Keratinocyte (primary cell): Measurements from ENCODE around the gene OGG1. TPM values are rescaled to one million over a fixed set of nuclear protein-coding genes. Genes with fewer than 3 reads are reported as not detected.

Experiments used
- DNase-seq: peaks from one replicate; pipeline ENCODE4 v3.0.0-alpha.2; 2011; ENCODE audit warnings: low read depth, missing footprints, low spot score
- FAIRE-seq: peaks from 2 replicates; lab custom pipeline; 2011; peaks lifted over from hg19 to GRCh38; lab: Jason Lieb, UNC
- H2AFZ ChIP-seq: 2 replicates; pipeline ENCODE4 v1.6.0; 2012; ENCODE audit warnings: low read length, control low read depth, inconsistent platforms; ENCODE audit not compliant: control insufficient read depth
- H3K27ac ChIP-seq: 2 replicates; pipeline ENCODE4 v1.5.1; 2011; ENCODE audit warnings: low read length; ENCODE audit not compliant: control insufficient read depth, insufficient read depth
- H3K27me3 ChIP-seq: 3 replicates; pipeline ENCODE4 v1.6.0; 2011; ENCODE audit warnings: low read length; ENCODE audit not compliant: control insufficient read depth, insufficient read depth; ENCODE audit errors: extremely low read depth
- H3K36me3 ChIP-seq, 2 experiments: 2 replicates in 1 of 2; 3 replicates in 1 of 2; pipeline ENCODE4 v1.5.1; 2011; ENCODE audit warnings: low read length in 2 of 2, mild to moderate bottlenecking in 1 of 2; ENCODE audit not compliant: control insufficient read depth in 2 of 2, insufficient read depth in 2 of 2; ENCODE audit errors: extremely low read depth in 1 of 2
- H3K4me1 ChIP-seq: 3 replicates; pipeline ENCODE4 v1.5.1; 2011; ENCODE audit warnings: low read length; ENCODE audit not compliant: control insufficient read depth, insufficient read depth; ENCODE audit errors: extremely low read depth
- H3K4me2 ChIP-seq: 3 replicates; pipeline ENCODE4 v1.6.0; 2011; ENCODE audit warnings: low read depth, low read length; ENCODE audit not compliant: control insufficient read depth, insufficient read depth; ENCODE audit errors: extremely low read depth
- H3K4me3 ChIP-seq, 3 experiments: fragments of 200-600 bp in 1 of 3; sonication (generic) in 1 of 3; 2 replicates in 2 of 3; 3 replicates in 1 of 3; pipeline ENCODE4 v1.5.1; 2011 to 2016; ENCODE audit warnings: low read length in 3 of 3, mild to moderate bottlenecking in 3 of 3, control low read depth in 2 of 3, inconsistent platforms in 1 of 3, low read depth in 1 of 3, mixed read lengths in 1 of 3, mixed run types in 1 of 3, moderate library complexity in 1 of 3; ENCODE audit not compliant: control insufficient read depth in 2 of 3, insufficient read depth in 2 of 3; ENCODE audit errors: extremely low read depth in 1 of 3
- H3K79me2 ChIP-seq: 2 replicates; pipeline ENCODE4 v1.6.0; 2012; ENCODE audit warnings: low read length; ENCODE audit not compliant: control insufficient read depth, insufficient read depth
- H3K9ac ChIP-seq: 3 replicates; pipeline ENCODE4 v1.6.0; 2011; ENCODE audit warnings: low read length; ENCODE audit not compliant: control insufficient read depth, insufficient read depth; ENCODE audit errors: extremely low read depth
- H3K9me1 ChIP-seq: 3 replicates; pipeline ENCODE4 v1.6.0; 2011; ENCODE audit warnings: low read length; ENCODE audit not compliant: control insufficient read depth, insufficient read depth; ENCODE audit errors: extremely low read depth
- H3K9me3 ChIP-seq: 2 replicates; pipeline ENCODE4 v1.5.1; 2012; ENCODE audit warnings: low read depth, low read length; ENCODE audit not compliant: control insufficient read depth
- H4K20me1 ChIP-seq: 3 replicates; pipeline ENCODE4 v1.6.0; 2011; ENCODE audit warnings: low read length; ENCODE audit not compliant: control insufficient read depth, insufficient read depth; ENCODE audit errors: extremely low read depth
- EZH2 ChIP-seq: IDR thresholded peaks from one replicate; pipeline ENCODE4 v1.6.1; 2012; ENCODE audit warnings: inconsistent platforms, mild to moderate bottlenecking, low read length, moderate library complexity
- dilution Hi-C: fragments of 300-500 bp; cut with MboI; formaldehyde crosslinking; loops from one replicate; pipeline ENCODE4 v1.7.0; 2020; ENCODE audit warnings: low sequenced_read_pairs; ENCODE audit not compliant: extremely low pct_ligation_motif_present
- polyA plus RNA-seq, 5 experiments: library from polyadenylated mRNA; depleted of rRNA in 3 of 5; stranded (reverse) in 3 of 5; stranded (forward) in 1 of 5; unstranded in 1 of 5; fragments of >200 nt; gene quantifications; 1 replicate in 1 of 5; 2 replicates in 3 of 5; 3 replicates in 1 of 5; pipeline versions ENCODE4 v1.2.1 to v1.2.3, GENCODE V29; 2011 to 2012; ENCODE audit warnings: missing spikeins in 2 of 5, low read depth in 1 of 5, low replicate concordance in 1 of 5
- TF ChIP-seq, protein P1 (sequence below), 3 experiments: IDR thresholded peaks in 1 of 3; conservative IDR thresholded peaks in 1 of 3; optimal IDR thresholded peaks in 1 of 3; 2 replicates in 2 of 3; 3 replicates in 1 of 3; pipeline versions ENCODE3 to v1.5.1; 2011; ENCODE audit warnings: low read length in 3 of 3, mild to moderate bottlenecking in 3 of 3, moderate library complexity in 2 of 3, control low read depth in 1 of 3, inconsistent platforms in 1 of 3; ENCODE audit not compliant: insufficient read depth in 2 of 3; ENCODE audit errors: extremely low read depth in 1 of 3

Gene OGG1
- polyA plus RNA-seq, 1 donor (not counting 4 experiments of a cell fraction or from before 2014, with no cell fraction given), result 17.5 TPM

DNA sequence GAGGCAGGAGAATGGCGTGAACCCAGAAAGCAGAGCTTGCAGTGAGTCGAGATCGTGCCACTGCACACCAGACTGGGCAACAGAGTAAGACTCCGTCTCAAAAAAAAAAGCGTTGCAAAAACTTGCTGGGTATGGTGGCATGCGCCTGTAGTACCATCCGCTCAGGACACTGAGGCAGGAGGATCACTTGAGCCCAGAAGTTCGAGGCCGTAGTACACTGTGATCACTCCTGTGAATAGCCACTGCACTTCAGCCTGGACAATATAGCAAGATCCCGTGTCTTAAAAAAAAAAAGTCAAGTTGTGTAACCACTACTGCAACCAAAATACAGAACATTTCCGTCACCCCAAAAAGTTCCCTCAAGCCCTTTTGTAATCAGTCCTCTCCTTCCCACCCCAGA is 44.6 kb downstream of the OGG1 start:
- dilution Hi-C loops, result no loop called here
- Histone ChIP-seq H3K79me2 (peaks cover 59% of the 10 kb centered on the region), H3K9ac (no peak overlapping the region), H3K4me2 (no peak overlapping the region), H3K9me1 (no peaks in the 10 kb centered on the region), H3K27me3 (no peaks in the 10 kb centered on the region), H3K4me1 (peaks cover 14% of the 10 kb centered on the region), H4K20me1 (peaks cover 2% of the 10 kb centered on the region), H3K36me3 (peaks cover 13 to 32% of the 10 kb centered on the region in 2 experiments), H2AFZ (no peak overlapping the region), H3K27ac (no peak overlapping the region), H3K9me3 (no peaks in the 10 kb centered on the region), H3K4me3 (no peak overlapping the region)
- FAIRE-seq (no peak), DNase-seq (no peak)
- TF ChIP-seq EZH2, result no peak
- TF ChIP-seq, protein P1, sequence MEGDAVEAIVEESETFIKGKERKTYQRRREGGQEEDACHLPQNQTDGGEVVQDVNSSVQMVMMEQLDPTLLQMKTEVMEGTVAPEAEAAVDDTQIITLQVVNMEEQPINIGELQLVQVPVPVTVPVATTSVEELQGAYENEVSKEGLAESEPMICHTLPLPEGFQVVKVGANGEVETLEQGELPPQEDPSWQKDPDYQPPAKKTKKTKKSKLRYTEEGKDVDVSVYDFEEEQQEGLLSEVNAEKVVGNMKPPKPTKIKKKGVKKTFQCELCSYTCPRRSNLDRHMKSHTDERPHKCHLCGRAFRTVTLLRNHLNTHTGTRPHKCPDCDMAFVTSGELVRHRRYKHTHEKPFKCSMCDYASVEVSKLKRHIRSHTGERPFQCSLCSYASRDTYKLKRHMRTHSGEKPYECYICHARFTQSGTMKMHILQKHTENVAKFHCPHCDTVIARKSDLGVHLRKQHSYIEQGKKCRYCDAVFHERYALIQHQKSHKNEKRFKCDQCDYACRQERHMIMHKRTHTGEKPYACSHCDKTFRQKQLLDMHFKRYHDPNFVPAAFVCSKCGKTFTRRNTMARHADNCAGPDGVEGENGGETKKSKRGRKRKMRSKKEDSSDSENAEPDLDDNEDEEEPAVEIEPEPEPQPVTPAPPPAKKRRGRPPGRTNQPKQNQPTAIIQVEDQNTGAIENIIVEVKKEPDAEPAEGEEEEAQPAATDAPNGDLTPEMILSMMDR (optimal IDR thresholded peaks at IDR 0.05 in 1 of 3, IDR thresholded peaks at IDR 0.05 in 1 of 3, conservative IDR thresholded peaks at IDR 0.05 in 1 of 3; ENCODE audit: extremely low read depth in 1 of 3, insufficient read depth in 2 of 3, low read length in 3 of 3), result no peak

DNA sequence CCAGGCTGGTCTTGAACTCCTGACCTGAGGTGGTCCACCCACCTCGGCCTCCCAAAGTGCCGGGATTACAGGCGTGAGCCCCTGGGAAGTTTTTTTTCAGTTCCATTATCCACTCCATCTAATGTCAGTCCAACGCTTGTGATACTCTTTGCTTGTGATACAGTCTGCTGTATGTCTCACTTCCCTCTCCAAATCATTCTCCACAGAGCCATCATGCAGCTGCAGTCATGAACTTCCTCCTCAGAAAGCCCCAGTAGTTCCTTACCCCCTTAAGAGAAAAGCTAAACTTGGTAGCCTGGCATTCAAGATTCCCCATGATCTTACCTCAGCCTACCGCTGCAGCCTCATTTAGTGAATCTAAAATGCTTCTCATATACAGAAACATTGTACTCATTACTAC is 45.5 kb downstream of the OGG1 start:
- Histone ChIP-seq H2AFZ (no peak overlapping the region), H3K27me3 (no peaks in the 10 kb centered on the region), H3K36me3 (peaks cover 17 to 32% of the 10 kb centered on the region in 2 experiments), H3K79me2 (peaks cover 59% of the 10 kb centered on the region), H3K9me3 (no peaks in the 10 kb centered on the region), H3K27ac (no peak overlapping the region), H3K4me1 (peaks cover 14% of the 10 kb centered on the region), H3K9ac (no peak overlapping the region), H3K4me2 (no peak overlapping the region), H3K9me1 (no peaks in the 10 kb centered on the region), H3K4me3 (no peak overlapping the region), H4K20me1 (peaks cover 2% of the 10 kb centered on the region)
- no peak for FAIRE-seq
- dilution Hi-C loops, result no loop called here
- DNase-seq, result no peak
- TF ChIP-seq EZH2, result no peak
- TF ChIP-seq, protein P1 (optimal IDR thresholded peaks at IDR 0.05 in 1 of 3, IDR thresholded peaks at IDR 0.05 in 1 of 3, conservative IDR thresholded peaks at IDR 0.05 in 1 of 3; ENCODE audit: extremely low read depth in 1 of 3, insufficient read depth in 2 of 3, low read length in 3 of 3), result no peak
